Activated CD4-positive, alpha-beta T cell treated with anti-CD3 and anti-CD28 coated beads, Interleukin-2, Interleukin-4, amounts not matched to agents 100 ng/mL and 50 ng/mL, durations not matched to agents 16 hours and 8 hours (primary cell): Measurements from ENCODE around the gene IFNGR1.
"Not testable (repeated sequence)": the region's sequence is repeated elsewhere in the genome, so short reads cannot be mapped to it uniquely, and the experiment has no call there.

Source experiments
- DNase-seq: peaks from one replicate; pipeline ENCODE4 v3.0.0-alpha.2; 2020; ENCODE audit warnings: low spot score

Gene IFNGR1

GRCh38 chr6:137236581-137237355, 17.6 kb upstream of the IFNGR1 start:
- DNase-seq, result no peak

DNA sequence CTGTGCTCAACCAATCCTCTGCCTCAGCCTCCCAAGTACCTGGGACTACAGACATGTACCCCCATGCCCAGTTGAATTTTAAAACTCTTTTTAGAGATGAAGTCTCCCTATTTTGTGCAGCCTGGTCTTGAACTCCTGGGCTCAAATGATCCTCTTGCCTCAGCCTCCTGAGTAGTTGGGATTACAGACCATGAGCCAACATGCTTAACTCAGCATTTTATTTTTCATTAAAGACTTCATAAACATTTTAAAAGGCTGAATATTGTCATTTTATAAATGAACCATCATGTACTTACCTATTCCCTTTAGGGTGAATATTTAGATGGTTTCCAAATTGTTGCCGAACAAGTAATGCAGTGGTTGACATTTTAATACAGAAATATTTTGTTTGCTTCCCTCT, 16.5 kb upstream of the IFNGR1 start:
- DNase-seq, result no peak

DNA sequence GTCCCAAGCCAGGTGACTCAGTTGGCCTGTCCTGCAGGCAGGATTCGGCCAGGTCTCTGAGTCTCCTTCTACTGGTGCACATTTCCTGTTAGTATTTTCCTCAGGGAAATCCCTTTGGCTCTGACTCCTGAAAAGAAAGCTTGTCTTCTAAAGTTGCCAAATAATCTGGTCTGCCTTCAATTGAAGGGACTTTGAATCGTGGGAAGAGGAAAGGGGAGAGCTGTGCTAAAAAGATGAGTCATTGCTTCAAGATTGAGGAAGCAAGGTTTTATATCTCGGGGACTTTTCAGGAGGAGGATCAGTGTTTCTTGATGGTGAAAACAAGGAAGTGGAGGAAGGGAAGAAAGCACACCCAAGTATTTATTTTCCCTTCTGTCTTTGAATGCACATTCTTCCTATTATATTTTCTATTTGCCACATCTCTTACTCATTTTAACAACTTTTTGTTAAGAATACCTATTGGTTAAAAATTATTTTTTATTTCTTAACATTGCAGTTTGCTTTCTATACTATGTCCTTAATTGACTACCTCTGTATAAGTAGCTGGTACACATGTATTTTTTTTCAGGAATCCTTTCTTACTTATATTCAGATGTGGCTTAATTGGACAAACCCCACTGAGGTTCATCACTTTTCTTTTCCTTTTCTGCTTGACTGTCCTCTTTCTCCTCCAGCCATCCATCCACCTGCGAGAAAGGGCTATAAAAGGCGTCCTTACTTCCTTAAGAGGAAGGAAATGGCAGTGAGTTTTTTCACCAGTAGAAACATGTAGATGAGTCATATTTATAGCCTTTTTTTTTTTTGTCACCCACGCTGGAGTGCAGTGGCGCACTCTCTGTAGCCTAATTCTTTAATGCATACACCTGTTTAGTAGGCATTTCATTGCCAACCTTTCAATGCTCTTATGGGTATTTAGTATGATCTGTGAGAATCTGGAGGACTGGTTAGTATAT, 15.0 kb upstream of the IFNGR1 start:
- DNase-seq, result peak; percentile 29

DNA sequence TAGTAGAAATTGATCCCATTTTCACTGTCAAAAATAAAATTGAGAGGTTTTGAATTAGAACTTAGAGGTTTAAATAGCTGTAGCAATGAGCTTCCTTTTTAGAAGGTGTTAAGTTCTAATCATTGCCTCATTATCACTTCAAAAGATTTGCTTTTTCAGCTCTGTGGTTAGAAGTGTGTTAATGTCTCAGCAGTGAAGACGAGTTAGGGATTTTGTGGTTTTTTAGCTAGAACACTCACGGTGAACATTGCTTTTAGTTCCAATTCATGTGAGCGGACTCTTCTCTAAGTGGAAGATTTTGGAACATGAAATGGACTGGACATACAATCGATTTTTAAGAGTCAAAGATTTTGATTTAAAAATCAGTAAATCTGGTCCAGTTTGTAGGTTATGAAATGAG, 12.7 kb upstream of the IFNGR1 start:
- DNase-seq, result peak; percentile 28

GRCh38 chr6:137230956-137231555, 11.9 kb upstream of the IFNGR1 start:
- no peak for DNase-seq

- no peak for DNase-seq
These were observed 11.4 kb upstream of the IFNGR1 start for GRCh38 chr6:137230547-137230946.

DNA sequence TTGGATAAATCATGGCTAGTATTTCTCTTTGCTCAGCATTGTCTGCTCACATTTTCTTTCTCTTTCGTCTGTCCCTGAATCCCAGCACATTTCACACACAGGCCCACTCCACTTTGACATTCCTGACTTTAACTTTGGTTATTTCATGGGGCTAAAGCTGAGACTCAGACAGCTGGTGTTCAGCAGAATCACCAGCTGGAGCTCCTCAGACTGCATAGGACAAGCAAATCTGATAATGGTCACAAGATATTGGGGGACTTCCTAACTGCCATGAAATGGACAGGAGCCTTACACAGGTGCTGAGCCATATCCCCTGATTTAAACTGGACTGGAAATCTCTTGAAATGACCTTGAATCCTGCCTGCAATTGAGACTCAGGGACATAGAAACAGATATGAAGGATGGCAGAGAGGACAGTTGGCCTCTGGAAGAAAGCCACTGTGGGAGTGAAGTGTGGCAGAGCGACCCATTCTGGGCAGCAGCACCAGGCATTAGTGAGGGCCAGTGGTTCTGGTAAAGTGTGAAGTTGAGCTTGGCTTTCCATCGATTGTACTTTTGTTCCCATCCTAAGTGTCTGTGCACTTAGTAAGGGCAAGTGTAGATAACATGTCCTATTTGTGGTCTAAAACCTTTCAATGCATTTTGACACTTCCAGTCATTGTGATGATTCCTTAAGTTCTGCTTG, 10.0 kb upstream of the IFNGR1 start:
- DNase-seq, result no peak

DNA sequence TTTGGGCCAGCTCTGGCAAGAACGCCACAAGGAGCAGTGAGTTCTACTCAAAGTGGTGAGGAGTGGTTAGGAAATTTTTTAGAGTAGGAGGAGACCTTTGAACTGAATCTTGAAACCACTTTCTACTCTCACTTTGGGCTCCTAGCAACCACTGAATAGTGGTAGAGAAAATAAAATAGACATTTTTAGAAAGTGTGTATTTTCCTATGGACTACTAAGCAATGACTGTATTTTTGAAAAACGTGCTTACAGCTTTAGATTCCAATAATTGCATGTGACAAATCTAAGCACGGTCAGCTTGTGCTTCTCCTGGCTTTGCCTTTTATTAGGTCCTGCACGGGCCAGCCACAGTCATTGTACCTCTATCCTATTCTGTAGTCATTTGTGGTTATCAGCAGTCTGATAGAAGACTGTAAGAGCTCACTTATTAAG, 8.7 kb upstream of the IFNGR1 start:
- no peak for DNase-seq

GRCh38 chr6:137226697-137227096, 7.5 kb upstream of the IFNGR1 start:
- no peak for DNase-seq

DNA sequence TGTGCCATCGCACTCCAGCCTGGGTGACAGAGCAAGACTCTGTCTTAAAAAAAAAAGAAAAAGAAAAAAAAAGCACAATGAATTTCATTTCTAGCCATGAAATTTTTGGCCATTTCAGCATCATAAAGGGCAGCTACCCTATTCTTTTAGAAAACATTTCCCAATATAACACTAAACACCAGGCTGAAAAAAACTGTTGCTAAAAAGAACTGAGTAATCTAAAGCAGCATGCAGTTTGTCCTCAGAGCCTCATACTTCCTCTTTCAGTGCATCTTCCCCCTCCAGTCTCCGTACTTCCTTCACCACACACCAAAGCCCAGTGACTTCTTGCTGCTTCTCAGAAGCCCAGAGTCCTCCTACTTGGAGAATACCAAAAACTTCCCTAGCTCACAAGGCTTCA, 5.6 kb upstream of the IFNGR1 start:
- no peak for DNase-seq

GRCh38 chr6:137223370-137224131, 4.4 kb upstream of the IFNGR1 start:
- no peak for DNase-seq

DNA sequence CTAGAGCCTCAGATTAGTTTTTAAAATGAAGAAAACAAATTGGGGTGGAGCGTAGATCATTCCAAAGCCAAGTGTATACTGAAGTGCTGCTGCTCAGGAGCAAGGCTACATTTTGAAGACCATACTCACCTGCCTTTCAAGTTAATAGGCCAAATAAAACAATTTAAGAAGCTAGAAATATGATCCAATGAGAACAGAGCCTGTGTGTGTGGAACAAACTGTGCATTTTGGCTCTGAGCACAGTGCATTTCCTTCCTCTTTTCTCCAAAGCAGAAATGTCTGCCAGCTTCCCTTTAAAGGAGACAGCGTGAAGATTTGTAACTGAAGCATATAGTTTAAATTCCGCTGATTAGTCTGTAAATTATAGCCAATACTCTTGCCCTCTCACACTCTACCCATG, 3.2 kb upstream of the IFNGR1 start:
- DNase-seq, result no peak

- no peak for DNase-seq
These were observed 573 bp upstream of the IFNGR1 start for GRCh38 chr6:137219664-137220252.

DNA sequence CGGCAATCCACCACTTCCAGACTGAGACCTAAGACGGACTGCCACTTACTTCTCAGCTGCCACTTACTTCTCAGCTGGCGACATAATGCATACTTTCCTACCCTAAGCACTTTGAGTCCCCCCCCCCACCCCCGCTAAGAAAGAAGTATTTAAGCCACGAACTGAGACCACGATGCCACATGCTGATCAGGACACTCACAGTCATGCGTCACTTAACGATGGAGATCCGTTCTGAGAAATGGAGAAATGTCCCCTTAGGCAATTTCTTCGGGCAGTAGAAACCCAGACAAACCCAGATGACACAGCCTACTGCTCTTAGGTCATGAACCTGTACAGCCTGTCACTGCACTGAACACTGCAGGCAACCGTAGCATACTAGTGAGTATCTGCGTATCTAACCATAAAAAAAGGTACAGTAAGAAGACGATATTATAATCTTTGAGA, 690 bp downstream of the IFNGR1 start:
- DNase-seq, result peak; percentile 48

GRCh38 chr6:137217801-137218472, 1.2 kb downstream of the IFNGR1 start:
- no peak for DNase-seq

GRCh38 chr6:137216875-137217553, 2.2 kb downstream of the IFNGR1 start:
- no peak for DNase-seq

DNA sequence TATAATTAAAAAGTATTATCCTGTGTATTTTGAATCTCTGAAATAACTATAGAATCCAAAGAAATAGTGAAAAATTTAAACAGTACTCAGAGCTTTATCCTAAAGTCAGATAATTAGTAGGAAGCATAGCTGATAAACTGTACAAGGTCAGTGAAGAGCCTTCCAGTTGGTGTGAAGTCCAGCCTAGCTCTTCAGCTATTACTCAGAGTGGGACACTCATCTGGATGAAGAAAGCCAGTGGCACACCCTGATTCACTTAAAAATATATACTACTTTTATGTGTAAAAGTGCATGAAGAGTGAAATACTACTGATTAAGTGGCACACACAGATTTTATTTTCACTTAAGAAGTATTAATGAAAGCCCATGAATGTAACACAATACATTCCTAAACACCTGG, 3.1 kb downstream of the IFNGR1 start:
- DNase-seq, result no peak

DNA sequence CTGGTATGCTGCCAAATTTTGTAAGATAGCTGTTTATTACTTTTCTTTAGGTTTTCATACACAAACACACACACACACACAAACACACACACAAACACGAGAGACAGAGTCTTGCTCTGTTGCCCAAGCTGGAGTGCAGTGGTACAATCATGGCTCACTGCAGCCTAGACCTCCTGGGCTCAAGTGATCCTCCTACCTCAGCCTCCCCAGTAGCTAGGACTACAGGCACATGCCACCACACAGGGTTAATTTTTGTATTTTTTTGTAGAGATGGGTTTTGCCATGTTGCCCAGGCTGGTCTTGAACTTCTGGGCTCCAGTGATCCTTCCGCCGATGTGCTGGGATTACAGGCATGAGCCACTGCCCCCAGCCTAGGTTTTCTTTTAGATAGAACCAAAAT, 3.6 kb downstream of the IFNGR1 start:
- not testable (repeated sequence) for DNase-seq

- no peak for DNase-seq
These were observed 4.3 kb downstream of the IFNGR1 start for GRCh38 chr6:137214931-137215330.

- DNase-seq, result no peak
These were observed 5.4 kb downstream of the IFNGR1 start for GRCh38 chr6:137213813-137214212.
